Right cardiac atrium (tissue), 5 donors: ENCODE measurements around the gene WDR27. TPM values are rescaled to one million over a fixed set of nuclear protein-coding genes. Genes with fewer than 3 reads are reported as not detected.
"Not testable (repeated sequence)": the region's sequence is repeated elsewhere in the genome, so short reads cannot be mapped to it uniquely, and the experiment has no call there.

Source experiments
- ATAC-seq, 2 donors: fragments of 200-7000 bp; cut with Tn5 transposase; one replicate each; pipeline versions ENCODE4 v1.8.0 to v1.9.1; 2020; ENCODE audit warnings: moderate library complexity in 2 of 2, mild to moderate bottlenecking in 1 of 2
- DNase-seq, 3 donors: peaks; one replicate each; pipeline ENCODE4 v3.0.0-alpha.2; 2020
- H3K27ac ChIP-seq: one replicate; pipeline ENCODE4 v1.5.1; 2013; ENCODE audit warnings: mild to moderate bottlenecking, low read length, control low read depth, moderate library complexity
- H3K27me3 ChIP-seq: one replicate; pipeline ENCODE4 v1.6.1; 2013; ENCODE audit not compliant: control insufficient read depth, insufficient read depth
- H3K4me1 ChIP-seq: one replicate; pipeline ENCODE4 v1.6.1; 2013; ENCODE audit warnings: low read length; ENCODE audit not compliant: control insufficient read depth, insufficient read depth
- H3K4me3 ChIP-seq: one replicate; pipeline ENCODE4 v1.5.1; 2013; ENCODE audit warnings: low read length, control low read depth
- H3K9me3 ChIP-seq: one replicate; pipeline ENCODE4 v1.6.1; 2013; ENCODE audit warnings: low read length; ENCODE audit not compliant: control insufficient read depth
- WGBS: extraction: QIAGEN DNeasy Blood & Tissue Kit; methylation state at CpG from one replicate; pipeline ENCODE4 v1.1.7; 2013; 5-methylcytosine and 5-hydroxymethylcytosine counted together
- intact Hi-C, 4 donors: fragments of 100-400 bp; cut with DNase I; formaldehyde crosslinking; loops; one replicate each; pipeline versions ENCODE4 v1.11.0 to v1.14.0; 2022 to 2023
- polyA plus RNA-seq: library from polyadenylated mRNA; stranded (reverse); fragments of 200-250 nt; gene quantifications from one replicate; pipeline ENCODE4 v1.2.3, GENCODE V29; 2013
- total RNA-seq, 4 donors: library from RNA; stranded (reverse); fragmentation: NEBNext Ultra II Directional; extraction: Animal tissue kit (Norgen Biotek cat#: 25700); gene quantifications; one replicate each; pipeline ENCODE4 v1.2.1, GENCODE V29; 2021
- donor health status: healthy with polysubstance abuse.
- donor health status: DM: no; HTN: yes; CAD: no.
- donor health status: DM: no; HTN: no; CAD: no.
- donor health status: DM: no; HTN: yes; CAD: no; lungs with severe emphysema.
- donor health status: DM: yes; HTN: yes; CAD: no.

Gene WDR27
- total and polyA plus RNA-seq, 5 donors, result 6.3 to 13.6 (median 11.1) TPM

DNA sequence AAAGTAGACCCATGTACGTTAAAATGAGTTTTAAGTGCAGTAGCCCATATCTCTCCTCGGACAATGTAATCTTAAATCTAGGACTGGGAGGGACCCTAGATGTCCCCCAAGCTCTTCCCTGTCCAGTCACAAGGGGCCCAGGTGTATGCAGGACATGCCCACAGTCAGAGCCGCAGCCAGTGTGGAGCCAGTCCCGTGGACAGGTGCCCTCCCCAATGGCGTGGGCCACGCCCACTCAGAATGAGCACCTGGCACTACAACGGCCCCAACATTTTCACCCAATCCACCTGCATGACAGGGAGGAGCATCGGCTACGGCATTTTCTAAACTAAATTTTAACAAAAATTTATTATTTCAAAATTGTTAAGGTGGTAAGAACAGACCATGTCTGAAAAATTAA lies 53.2 kb downstream of the WDR27 start:
- Histone ChIP-seq H3K27me3 (no peaks in the 10 kb centered on the region), H3K4me3 (no peak overlapping the region), H3K27ac (no peak overlapping the region), H3K4me1 (no peaks in the 10 kb centered on the region), H3K9me3 (no peaks in the 10 kb centered on the region)
- intact Hi-C loops, result no loop called here
- DNase-seq, result peak in 1 of 3 donors; percentile 28
- 92% methylated on average over 9 of the region's 9 CpGs for WGBS
- ATAC-seq, result no peak

- DNase-seq (no peak), ATAC-seq (no peak)
- H3K27ac ChIP-seq, result no peak overlapping the region
- no peaks in the 10 kb centered on the region for H3K27me3 ChIP-seq
- WGBS, result 94% methylated on average over 10 of the region's 10 CpGs
- no peaks in the 10 kb centered on the region for H3K4me1 ChIP-seq
- intact Hi-C loops, result no loop called here
- H3K9me3 ChIP-seq, result no peaks in the 10 kb centered on the region
- no peak overlapping the region for H3K4me3 ChIP-seq
These were observed 53.7 kb downstream of the WDR27 start for GRCh38 chr6:169648092-169648491.

DNA sequence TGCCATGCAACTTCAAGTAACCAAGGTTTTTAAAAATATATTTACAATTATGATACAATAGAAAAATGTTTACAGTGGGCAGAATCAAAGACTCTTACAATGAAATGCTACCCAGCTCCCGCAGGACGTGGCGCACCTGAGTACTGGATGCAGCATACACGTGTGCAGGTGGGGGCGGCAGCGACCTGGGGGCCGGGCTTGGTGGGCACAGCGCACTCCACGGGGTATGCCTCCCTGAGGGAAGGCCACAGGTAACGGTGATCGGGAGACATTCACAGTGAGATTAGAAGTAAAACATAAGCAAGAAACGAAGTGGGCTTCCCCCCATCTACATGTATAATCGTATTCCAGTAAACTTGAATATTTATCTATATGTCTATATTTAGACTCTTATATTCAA lies 54.2 kb downstream of the WDR27 start:
- ATAC-seq (no peak), DNase-seq (no peak)
- Histone ChIP-seq H3K4me1 (no peaks in the 10 kb centered on the region), H3K27ac (no peak overlapping the region), H3K9me3 (no peaks in the 10 kb centered on the region), H3K27me3 (no peaks in the 10 kb centered on the region), H3K4me3 (no peak overlapping the region)
- 92% methylated on average over 13 of the region's 13 CpGs for WGBS
- intact Hi-C loops, result no loop called here

GRCh38 chr6:169646906-169647567 lies 54.8 kb downstream of the WDR27 start:
- WGBS, result 80% methylated on average over 19 of the region's 19 CpGs
- H3K27me3 ChIP-seq, result no peaks in the 10 kb centered on the region
- intact Hi-C loops, result no loop called here
- ATAC-seq (no peak), DNase-seq (peak in 1 of 3 donors; percentile 22)
- no peaks in the 10 kb centered on the region for H3K4me1 ChIP-seq
- H3K9me3 ChIP-seq, result no peaks in the 10 kb centered on the region
- no peak overlapping the region for H3K27ac ChIP-seq
- H3K4me3 ChIP-seq, result no peak overlapping the region

- WGBS, result 96% methylated on average over 5 of the region's 5 CpGs
- H3K4me1 ChIP-seq, H3K9me3 ChIP-seq, ATAC-seq, intact Hi-C loops, H3K27ac ChIP-seq, H3K27me3 ChIP-seq, DNase-seq, H3K4me3 ChIP-seq: not testable (repeated sequence)
These were observed 56.4 kb downstream of the WDR27 start for GRCh38 chr6:169645459-169645858.

DNA sequence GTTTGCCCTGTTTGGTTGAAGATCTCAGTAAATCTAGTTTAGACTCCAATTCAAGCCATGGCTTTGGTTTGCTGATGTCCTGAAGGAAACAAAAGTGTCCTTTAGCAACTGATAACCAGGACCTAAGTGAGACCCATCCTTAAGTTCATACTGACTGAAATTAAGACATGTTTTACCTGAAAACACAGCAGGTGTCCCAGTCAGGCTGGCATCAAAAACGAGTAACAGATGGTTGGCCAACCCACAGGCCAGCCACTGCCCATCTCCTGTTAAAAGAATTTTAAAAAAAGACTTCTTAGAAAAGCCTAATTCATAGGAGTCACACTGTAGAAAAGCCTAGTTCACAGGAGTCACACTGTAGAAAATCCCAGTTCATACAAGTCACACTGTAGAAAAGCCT lies 58.3 kb downstream of the WDR27 start:
- intact Hi-C loops, result no loop called here
- Histone ChIP-seq H3K4me3 (no peak overlapping the region), H3K9me3 (no peaks in the 10 kb centered on the region), H3K27ac (no peak overlapping the region), H3K4me1 (no peaks in the 10 kb centered on the region), H3K27me3 (no peaks in the 10 kb centered on the region)
- no peak for DNase-seq
- ATAC-seq, result no peak
- 82% methylated on average over 1 of the region's 1 CpG for WGBS

GRCh38 chr6:169642455-169642854 lies 59.4 kb downstream of the WDR27 start:
- Histone ChIP-seq H3K27ac (no peak overlapping the region), H3K27me3 (no peaks in the 10 kb centered on the region), H3K4me3 (no peak overlapping the region), H3K9me3 (no peaks in the 10 kb centered on the region), H3K4me1 (no peaks in the 10 kb centered on the region)
- ATAC-seq (no peak), DNase-seq (peak in 1 of 3 donors; percentile 30)
- intact Hi-C loops, result no loop called here
- 93% methylated on average over 15 of the region's 15 CpGs for whole genome bisulfite sequencing

DNA sequence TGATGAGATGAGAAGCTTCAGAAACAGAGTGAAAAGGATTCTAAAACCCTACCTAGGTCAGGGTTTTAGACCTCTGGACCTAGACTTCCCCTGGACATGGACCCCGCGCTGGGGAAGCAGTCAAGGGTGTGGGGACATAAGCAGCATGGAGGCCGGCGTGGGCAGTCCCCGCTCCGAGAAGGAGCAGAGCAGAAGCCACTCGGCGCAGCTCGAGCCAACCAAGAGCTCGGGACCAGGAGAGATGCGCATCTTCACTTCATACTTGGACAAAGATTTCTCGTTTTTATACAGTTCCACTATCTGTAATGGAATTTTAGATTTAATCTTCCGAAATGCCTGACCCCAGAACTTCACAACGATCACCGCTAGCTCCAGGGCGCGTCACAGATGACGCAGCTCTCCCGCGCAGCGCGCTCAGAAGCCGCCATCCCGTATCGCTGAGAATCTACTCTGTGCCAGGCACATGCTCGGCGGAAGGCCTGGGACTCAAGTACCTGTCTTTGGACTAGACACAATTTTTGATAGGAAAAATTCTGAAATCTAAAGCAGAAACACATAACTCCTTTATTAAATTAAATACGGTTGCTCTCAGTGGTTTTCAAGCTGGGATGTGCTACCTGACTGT lies 60.3 kb downstream of the WDR27 start:
- DNase-seq, result peak in 1 of 3 donors; percentile 35
- intact Hi-C loops, result no loop called here
- WGBS, result 96% methylated on average over 28 of the region's 28 CpGs

DNA sequence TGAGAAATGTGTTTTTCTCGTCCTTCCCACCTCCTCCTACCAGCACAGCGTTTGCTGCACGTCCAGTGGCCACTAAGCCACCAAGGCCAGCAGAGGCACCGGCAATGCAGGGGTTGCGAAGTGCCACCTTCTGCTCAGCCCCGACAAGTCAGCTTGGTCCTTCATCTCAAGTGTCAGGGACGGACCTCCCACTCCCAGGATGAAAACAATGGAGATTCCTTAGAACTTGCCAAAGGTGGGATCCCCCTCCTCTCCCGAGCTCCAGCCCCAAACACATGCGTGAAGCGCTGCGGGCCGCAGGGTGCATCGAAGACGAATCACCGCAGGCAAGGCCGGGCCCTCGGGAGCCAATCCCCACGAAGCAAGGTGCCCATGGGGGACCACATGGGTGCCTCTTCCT lies 60.8 kb downstream of the WDR27 start:
- Histone ChIP-seq H3K27ac (no peak overlapping the region), H3K9me3 (no peaks in the 10 kb centered on the region), H3K4me1 (no peaks in the 10 kb centered on the region), H3K4me3 (no peak overlapping the region), H3K27me3 (no peaks in the 10 kb centered on the region)
- 92% methylated on average over 18 of the region's 18 CpGs for WGBS
- ATAC-seq (no peak), DNase-seq (peak in 1 of 3 donors; percentile 27)
- intact Hi-C loops, result no loop called here

More for the DNA sequence above, 60.3 kb downstream of the WDR27 start:
- Histone ChIP-seq H3K9me3 (no peaks in the 10 kb centered on the region), H3K4me1 (no peaks in the 10 kb centered on the region), H3K4me3 (no peak overlapping the region), H3K27ac (no peak overlapping the region), H3K27me3 (no peaks in the 10 kb centered on the region)
- no peak for ATAC-seq

DNA sequence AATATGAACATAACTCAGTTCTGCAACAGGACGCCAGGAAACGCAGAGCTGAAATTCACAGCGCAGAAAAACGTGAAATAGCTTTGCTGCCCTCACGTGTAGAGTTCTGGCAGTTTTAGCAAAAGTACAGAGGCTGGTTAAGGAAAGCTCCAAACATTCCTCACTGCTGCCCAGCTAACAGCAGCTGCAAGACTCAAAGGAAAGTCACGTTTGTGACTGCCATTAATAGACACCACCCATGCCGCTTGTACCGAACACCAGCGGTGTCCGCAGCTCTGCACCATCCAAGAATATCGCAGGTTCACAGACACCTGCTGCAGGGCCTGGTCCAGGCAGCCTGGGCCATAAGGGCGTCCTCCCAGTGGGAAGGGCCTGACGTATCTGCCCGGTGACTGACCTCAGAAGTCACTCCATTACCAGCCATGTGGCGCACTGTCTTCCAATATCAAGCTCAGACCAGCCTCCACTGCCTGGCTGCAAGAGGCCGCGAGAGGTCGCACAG lies 61.4 kb downstream of the WDR27 start:
- ATAC-seq (no peak), DNase-seq (no peak)
- no peak overlapping the region for H3K4me3 ChIP-seq
- H3K27me3 ChIP-seq, result no peaks in the 10 kb centered on the region
- WGBS, result 82% methylated on average over 18 of the region's 18 CpGs
- no peak overlapping the region for H3K27ac ChIP-seq
- no peaks in the 10 kb centered on the region for H3K9me3 ChIP-seq
- no peaks in the 10 kb centered on the region for H3K4me1 ChIP-seq
- intact Hi-C loops, result no loop called here

GRCh38 chr6:169639653-169640278 lies 62.1 kb downstream of the WDR27 start:
- 80% methylated on average over 21 of the region's 21 CpGs for WGBS
- intact Hi-C loops, result no loop called here
- H3K27ac ChIP-seq, result no peak overlapping the region
- H3K27me3 ChIP-seq, result no peaks in the 10 kb centered on the region
- ATAC-seq (no peak), DNase-seq (peak in 1 of 3 donors; percentile 27)
- H3K4me1 ChIP-seq, result no peaks in the 10 kb centered on the region
- no peak overlapping the region for H3K4me3 ChIP-seq
- no peaks in the 10 kb centered on the region for H3K9me3 ChIP-seq
